ENCODE measurements around the gene KAZN. TPM values are rescaled to one million over a fixed set of nuclear protein-coding genes. Genes with fewer than 3 reads are reported as not detected.

KAZN gene
- total and polyA plus RNA-seq, 3 donors from 2014 or later = 12.1 to 14.6 (median 13.8) TPM

DNA sequence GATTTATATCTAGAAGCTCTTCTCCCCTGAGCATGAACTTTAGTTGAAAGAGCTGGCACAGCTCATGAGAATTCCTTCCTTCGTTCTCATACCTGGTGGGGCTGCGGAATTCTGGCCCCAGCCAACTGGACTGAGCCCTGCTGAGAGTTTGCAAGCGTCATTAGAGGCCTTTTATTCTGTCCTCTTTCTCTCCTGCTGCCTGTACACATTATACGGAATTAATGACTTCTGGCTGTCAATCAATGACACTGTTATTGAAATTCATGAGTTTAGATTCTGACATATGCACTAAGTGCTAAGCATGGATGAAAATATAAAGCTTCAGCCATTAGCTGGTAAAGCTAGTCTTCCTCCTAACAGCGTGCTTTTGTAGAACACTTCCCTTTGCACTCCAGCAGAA lies 27.5 kb downstream of the KAZN start:
- H3K27ac ChIP-seq = no peak overlapping the region
- H3K27me3 ChIP-seq = no peaks in the 10 kb centered on the region
- H3K36me3 ChIP-seq (ENCODE audit: low read depth, missing control alignments) = no peaks in the 10 kb centered on the region
- H3K9me3 ChIP-seq = no peaks in the 10 kb centered on the region
- intact Hi-C loops (cut with DNase I; ENCODE audit: low total_unique reads) = no loop called here
- WGBS, 2 donors = 89 to 95% methylated on average over 5 of the region's 5 CpGs
- no peak for DNase-seq
- no peak for TF ChIP-seq POLR2A (IDR thresholded peaks at IDR 0.05)
- no peak for TF ChIP-seq CTCF (IDR thresholded peaks at IDR 0.05)
- no peaks in the 10 kb centered on the region for H3K4me1 ChIP-seq
- no peak overlapping the region for H3K4me3 ChIP-seq

DNA sequence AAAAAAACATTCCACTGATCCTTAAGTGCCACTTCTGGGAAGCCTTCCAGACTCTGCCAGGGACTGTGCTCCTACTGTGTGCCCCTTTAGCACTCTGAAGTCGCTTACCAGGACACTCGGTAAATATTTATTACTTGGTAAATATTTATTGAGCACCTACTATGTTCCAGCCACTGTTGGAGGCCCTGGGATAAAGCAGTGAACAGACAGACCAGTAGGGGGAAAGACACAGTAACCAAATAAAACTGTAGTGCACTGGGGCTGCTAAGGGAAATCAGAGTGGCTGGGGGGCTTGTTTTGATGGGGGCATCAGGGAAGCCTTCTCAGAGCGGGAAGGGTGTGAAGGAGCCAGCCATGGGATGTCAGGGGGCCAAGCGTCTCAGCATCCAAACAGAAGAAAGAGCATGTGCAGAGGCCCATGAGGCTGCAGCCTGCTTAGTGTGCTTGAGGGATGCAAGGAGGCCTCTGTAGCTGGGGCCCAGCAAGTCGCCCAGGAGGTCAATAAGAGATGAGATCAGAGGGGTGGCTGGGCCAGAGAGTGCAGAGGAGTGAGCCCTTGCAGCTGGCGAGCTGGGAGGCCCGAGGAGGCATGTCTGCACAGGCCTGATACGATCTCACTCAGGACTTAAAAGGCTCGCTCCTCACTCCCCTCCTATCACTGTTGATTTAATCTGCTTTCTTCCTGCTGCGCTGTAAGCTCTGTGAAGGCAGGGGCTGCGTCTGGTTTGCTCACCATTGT lies 28.6 kb downstream of the KAZN start:
- TF ChIP-seq POLR2A (IDR thresholded peaks at IDR 0.05) (no peak), CTCF (IDR thresholded peaks at IDR 0.05) (no peak)
- no peaks in the 10 kb centered on the region for H3K27me3 ChIP-seq
- no peaks in the 10 kb centered on the region for H3K4me1 ChIP-seq
- H3K9me3 ChIP-seq = no peaks in the 10 kb centered on the region
- WGBS, 2 donors = 78 to 79% methylated on average over 11 of the region's 11 CpGs
- H3K27ac ChIP-seq = no peak overlapping the region
- intact Hi-C loops (cut with DNase I; ENCODE audit: low total_unique reads) = no loop called here
- DNase-seq = no peak
- no peaks in the 10 kb centered on the region for H3K36me3 ChIP-seq (ENCODE audit: low read depth, missing control alignments)
- no peak overlapping the region for H3K4me3 ChIP-seq

- Histone ChIP-seq H3K4me1 (no peaks in the 10 kb centered on the region), H3K27ac (no peak overlapping the region), H3K36me3 (ENCODE audit: low read depth, missing control alignments) (no peaks in the 10 kb centered on the region), H3K27me3 (no peaks in the 10 kb centered on the region), H3K4me3 (no peak overlapping the region), H3K9me3 (no peaks in the 10 kb centered on the region)
- WGBS, 2 donors = 79 to 82% methylated on average over 17 of the region's 17 CpGs
- DNase-seq = no peak
- no peak for TF ChIP-seq CTCF (IDR thresholded peaks at IDR 0.05)
- no peak for TF ChIP-seq POLR2A (IDR thresholded peaks at IDR 0.05)
- intact Hi-C loops (cut with DNase I; ENCODE audit: low total_unique reads) = no loop called here
Measured at GRCh38 chr1:14627608-14628489, 29.4 kb downstream of the KAZN start.

- H3K27me3 ChIP-seq = no peaks in the 10 kb centered on the region
- TF ChIP-seq POLR2A (IDR thresholded peaks at IDR 0.05) (no peak), CTCF (IDR thresholded peaks at IDR 0.05) (no peak)
- H3K4me1 ChIP-seq = no peaks in the 10 kb centered on the region
- no peaks in the 10 kb centered on the region for H3K9me3 ChIP-seq
- H3K4me3 ChIP-seq = no peak overlapping the region
- intact Hi-C loops (cut with DNase I; ENCODE audit: low total_unique reads) = no loop called here
- no peaks in the 10 kb centered on the region for H3K36me3 ChIP-seq (ENCODE audit: low read depth, missing control alignments)
- no peak for DNase-seq
- no peak overlapping the region for H3K27ac ChIP-seq
- WGBS, 2 donors = 71 to 87% methylated on average over 16 of the region's 16 CpGs
Measured at GRCh38 chr1:14629363-14630014, 31.0 kb downstream of the KAZN start.

Data from testis (tissue), 3 donors.